Left ventricle myocardium superior (tissue), 1 donor: ENCODE measurements around the gene RARB. TPM values are rescaled to one million over a fixed set of nuclear protein-coding genes. Genes with fewer than 3 reads are reported as not detected.

Source experiments
- ATAC-seq: fragments of 200-7000 bp; cut with Tn5 transposase; one replicate; pipeline ENCODE4 v1.9.1; 2020; ENCODE audit warnings: mild to moderate bottlenecking, moderate library complexity
- DNase-seq: peaks from one replicate; pipeline ENCODE4 v3.0.0-alpha.2; 2020
- intact Hi-C: fragments of 100-400 bp; cut with micrococcal nuclease; formaldehyde crosslinking; loops from one replicate; pipeline ENCODE4 v1.11.0; 2022
- total RNA-seq: library from RNA; stranded (reverse); fragmentation: NEBNext Ultra II Directional; extraction: Animal tissue kit (Norgen Biotek cat#: 25700); gene quantifications from one replicate; pipeline ENCODE4 v1.2.1, GENCODE V29; 2021
- donor health status: DM: no; HTN: yes; CAD: no; lungs with severe emphysema.

The RARB gene
- total RNA-seq, 1 donor from 2014 or later: 22.8 TPM

DNA sequence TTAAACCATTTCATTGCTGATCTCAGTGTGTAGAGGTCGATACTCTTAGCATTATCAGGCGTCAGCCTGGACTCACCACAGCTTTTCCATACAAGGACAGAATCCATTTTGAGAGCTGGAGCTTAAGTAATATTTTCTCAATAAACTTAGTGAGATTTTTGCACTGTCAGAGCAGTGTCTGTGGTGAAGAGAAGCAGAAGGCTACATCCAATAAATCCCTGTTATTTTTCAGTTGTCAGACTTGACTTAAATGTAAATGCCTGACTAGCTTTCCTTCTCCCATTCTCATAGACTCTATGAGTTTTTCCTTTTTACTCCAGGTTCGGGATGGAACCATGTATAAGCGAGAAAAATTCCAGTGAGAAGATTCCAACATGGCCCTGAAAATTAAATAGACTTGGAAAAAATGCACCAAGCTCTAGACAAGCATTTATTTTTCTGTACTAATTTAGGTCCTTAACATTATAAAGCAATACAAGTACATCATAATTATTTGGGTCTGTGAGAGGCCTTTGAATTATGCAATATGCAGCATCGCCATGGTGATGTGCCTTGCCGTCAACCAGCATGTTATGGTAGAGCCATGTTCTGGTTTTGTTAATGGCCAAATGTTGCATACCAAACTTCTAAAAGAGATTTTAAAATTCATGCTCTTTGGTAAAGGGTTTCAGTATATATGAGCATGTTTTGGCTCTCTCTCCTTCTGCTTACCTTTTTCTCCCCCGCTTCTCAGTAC, 62.0 kb downstream of the RARB start:
- intact Hi-C loops: no loop called here
- no peak for ATAC-seq
- no peak for DNase-seq

- intact Hi-C loops: no loop called here
- ATAC-seq: no peak
- DNase-seq: no peak
These were observed 65.2 kb downstream of the RARB start for GRCh38 chr3:25493246-25493645.

DNA sequence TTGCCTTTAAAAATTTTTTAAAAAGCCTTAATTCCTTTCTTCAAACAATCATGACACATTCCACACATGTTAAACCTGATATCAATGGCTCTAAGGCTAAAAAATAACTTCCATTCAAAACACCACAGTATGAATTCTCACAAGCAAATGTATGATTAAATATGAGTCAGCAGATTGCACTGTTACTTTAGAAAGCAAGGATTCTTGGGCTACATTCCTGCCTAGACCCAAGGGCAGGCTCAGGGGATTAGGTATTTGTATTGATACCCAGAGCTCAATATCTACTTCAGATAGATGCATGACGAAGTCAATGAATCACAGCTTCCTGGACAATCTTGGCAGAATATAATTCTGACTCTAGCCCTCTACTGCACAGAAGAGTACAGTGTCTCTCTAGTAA, 65.7 kb downstream of the RARB start:
- ATAC-seq (no peak), DNase-seq (no peak)
- intact Hi-C loops: no loop called here

DNA sequence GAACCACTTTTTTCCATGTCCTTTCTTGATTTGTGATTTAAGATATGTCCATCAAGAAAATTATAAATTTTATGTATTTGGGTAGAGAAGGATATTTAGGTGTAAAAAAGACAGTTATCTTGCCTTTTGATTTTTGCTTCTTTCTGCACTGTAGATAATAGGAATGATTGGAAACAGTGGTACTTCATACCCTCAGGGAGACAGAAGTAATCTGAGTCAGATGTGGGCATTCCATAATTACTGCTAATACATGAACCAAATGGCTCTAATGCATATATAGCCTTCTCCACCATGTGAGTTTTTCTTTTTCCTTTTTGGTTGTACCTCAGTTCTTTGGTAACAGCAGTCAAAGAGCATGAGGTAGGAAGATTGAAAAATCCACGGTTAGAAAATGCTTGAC, 67.2 kb downstream of the RARB start:
- intact Hi-C loops: no loop called here
- ATAC-seq: no peak
- DNase-seq: no peak

- intact Hi-C loops: no loop called here
- ATAC-seq (no peak), DNase-seq (no peak)
These were observed 67.7 kb downstream of the RARB start for GRCh38 chr3:25495726-25496253.

GRCh38 chr3:25497096-25497495, 69.0 kb downstream of the RARB start:
- intact Hi-C loops: no loop called here
- no peak for ATAC-seq
- no peak for DNase-seq

- DNase-seq: no peak
- ATAC-seq: no peak
- intact Hi-C loops: no loop called here
These were observed 72.7 kb downstream of the RARB start for GRCh38 chr3:25500706-25501210.

DNA sequence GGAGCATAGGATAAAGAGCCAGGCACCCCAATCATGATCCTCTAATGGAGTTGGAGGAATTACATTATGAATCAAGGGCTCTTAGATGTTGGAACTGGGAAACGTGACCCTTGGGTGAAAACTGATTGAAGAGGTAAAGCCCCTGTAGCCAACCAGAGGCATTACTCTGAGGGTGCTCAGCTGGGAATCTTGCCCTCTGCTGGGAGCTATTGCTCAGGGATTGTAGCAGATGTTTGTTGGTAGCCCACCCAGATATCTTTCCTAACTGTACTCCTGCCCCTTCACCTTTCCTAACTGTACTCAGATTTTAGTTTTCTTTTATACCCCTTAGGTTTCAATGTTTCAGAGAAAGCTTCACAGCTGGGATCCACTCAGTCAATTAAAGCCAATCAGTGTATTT, 74.2 kb downstream of the RARB start:
- intact Hi-C loops: no loop called here
- DNase-seq: no peak

DNA sequence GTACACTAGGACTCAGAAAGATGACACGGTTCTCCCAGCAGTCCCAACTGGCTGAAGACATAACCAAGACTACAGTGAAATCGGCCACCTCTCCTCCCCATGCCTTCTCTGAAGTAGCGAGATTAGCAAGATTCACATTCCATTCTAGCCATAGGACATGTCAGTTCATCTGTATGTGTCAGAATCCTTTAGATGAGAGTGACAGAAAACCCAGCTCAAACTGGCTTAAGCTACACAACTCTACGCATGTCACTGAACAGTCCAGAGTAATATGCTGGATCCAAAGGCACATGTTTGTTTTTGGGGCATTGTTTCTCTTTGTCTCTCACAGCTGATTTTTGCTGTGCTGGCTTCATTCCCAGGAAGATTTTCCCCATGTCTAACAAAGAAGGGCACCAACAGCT, 75.8 kb downstream of the RARB start:
- ATAC-seq: no peak
- no peak for DNase-seq
- intact Hi-C loops: no loop called here

More for the DNA sequence above, 74.2 kb downstream of the RARB start:
- ATAC-seq: no peak

- intact Hi-C loops: no loop called here
- DNase-seq (no peak), ATAC-seq (no peak)
These were observed 77.5 kb downstream of the RARB start for GRCh38 chr3:25505581-25505980.

- ATAC-seq: no peak
- no peak for DNase-seq
- intact Hi-C loops: no loop called here
These were observed 79.7 kb downstream of the RARB start for GRCh38 chr3:25507811-25508210.

DNA sequence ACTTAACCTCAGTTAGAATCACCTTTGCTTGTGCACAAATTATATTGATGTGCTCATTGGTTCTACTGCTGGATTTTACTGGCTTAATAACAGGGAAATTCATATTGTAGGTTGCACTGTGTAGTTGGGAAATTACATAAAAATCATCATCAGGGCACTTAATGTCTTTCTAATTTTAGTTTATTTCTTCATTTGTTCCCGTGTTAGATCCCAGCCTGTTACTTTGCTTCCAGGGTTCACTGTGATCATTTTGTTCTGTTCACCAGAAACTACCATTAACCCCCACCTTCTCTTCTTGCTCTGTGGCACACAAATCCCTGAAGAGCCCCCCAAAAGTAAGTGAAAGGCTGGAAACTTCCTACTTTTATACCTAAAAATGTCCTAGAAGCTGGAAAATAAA, 80.4 kb downstream of the RARB start:
- intact Hi-C loops: no loop called here
- DNase-seq (no peak), ATAC-seq (peak; percentile 55)

GRCh38 chr3:25508901-25509300, 80.8 kb downstream of the RARB start:
- peak; percentile 46 for ATAC-seq
- intact Hi-C loops: no loop called here

GRCh38 chr3:25510797-25511196, 82.7 kb downstream of the RARB start:
- no peak for ATAC-seq
- intact Hi-C loops: no loop called here
- DNase-seq: no peak

More at GRCh38 chr3:25508901-25509300, 80.8 kb downstream of the RARB start:
- DNase-seq: no peak

GRCh38 chr3:25511972-25512721, 84.1 kb downstream of the RARB start:
- ATAC-seq: no peak
- DNase-seq: no peak
- intact Hi-C loops: no loop called here

- peak; percentile 78 for ATAC-seq
- intact Hi-C loops: no loop called here
- DNase-seq: no peak
These were observed 85.7 kb downstream of the RARB start for GRCh38 chr3:25513642-25514266.

GRCh38 chr3:25515171-25515570, 87.1 kb downstream of the RARB start:
- no peak for DNase-seq
- ATAC-seq: no peak
- intact Hi-C loops: no loop called here

DNA sequence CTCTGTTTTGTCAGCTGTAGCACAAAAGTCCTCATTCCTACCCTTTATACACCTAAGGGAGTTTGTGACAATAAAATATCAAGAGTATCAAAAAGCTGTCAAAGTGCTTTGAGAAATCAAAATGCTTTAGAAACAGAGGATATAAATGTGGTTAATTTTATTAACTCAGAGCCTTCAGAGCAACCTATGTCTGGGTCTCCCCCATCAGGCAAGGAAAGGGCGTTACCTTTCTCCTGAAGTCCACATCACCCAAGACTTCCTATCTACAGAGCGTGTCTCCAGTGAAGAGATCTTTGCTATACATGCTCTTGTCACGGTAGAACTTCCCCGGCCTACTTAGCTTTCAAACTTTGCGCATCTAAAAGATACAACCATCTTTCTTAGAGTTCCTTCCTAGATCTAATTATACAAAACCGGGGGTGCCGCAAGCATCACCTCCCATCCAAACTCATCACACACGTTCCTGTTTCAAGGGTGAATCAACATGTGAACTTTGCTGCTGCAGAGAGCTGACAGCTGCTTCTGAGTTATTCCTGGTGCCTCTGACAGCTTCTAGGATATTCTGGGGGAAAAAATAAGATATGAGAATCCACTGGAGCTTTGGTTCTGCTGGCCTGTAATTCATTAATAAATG, 93.0 kb downstream of the RARB start:
- intact Hi-C loops: no loop called here

DNA sequence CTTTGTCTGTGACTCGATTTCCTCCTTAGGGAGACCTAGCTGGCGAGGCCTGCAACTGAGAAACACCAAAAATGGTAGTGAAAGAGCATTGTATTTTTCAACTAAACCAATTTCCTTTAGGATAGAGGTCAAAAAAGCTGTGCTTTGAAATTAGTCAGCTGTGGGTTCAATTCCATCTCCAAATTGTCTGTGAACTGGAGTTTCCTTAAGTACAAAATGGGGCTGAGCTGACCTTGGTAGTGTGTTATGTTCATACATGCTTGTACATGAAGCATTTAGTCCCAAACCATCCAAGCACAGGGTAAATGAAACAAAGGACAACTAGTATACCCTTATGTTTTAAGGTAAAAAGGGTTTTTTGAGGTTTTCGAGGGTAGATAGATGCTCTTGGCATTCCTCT, 99.3 kb downstream of the RARB start:
- ATAC-seq (no peak), DNase-seq (no peak)
- intact Hi-C loops: no loop called here

More for the DNA sequence above, 93.0 kb downstream of the RARB start:
- DNase-seq: no peak
- ATAC-seq: peak; percentile 11
